ENCODE data around the gene NGDN. TPM values are rescaled to one million over a fixed set of nuclear protein-coding genes. Genes with fewer than 3 reads are reported as not detected.
"Not testable (repeated sequence)": the region's sequence is repeated elsewhere in the genome, so short reads cannot be mapped to it uniquely, and the experiment has no call there.

NGDN gene
- total RNA-seq, 1 donor from 2014 or later, result 17.2 TPM

- H3K9me3 ChIP-seq (replicated peaks), result no peaks in the 10 kb centered on the region
- peaks cover 9% of the 10 kb centered on the region for H3K4me1 ChIP-seq
- DNase-seq, result no peak
- no peak overlapping the region for H3K27ac ChIP-seq (replicated peaks)
- H3K36me3 ChIP-seq, result no peaks in the 10 kb centered on the region
- no peak for TF ChIP-seq CTCF (IDR thresholded peaks at IDR 0.05; ENCODE audit: borderline replicate concordance)
- no peak overlapping the region for H3K4me3 ChIP-seq
- intact Hi-C loops (cut with micrococcal nuclease), result no loop called here
- peaks cover 9% of the 10 kb centered on the region for H3K27me3 ChIP-seq (ENCODE audit: low read depth)
Observed at GRCh38 chr14:23454445-23454856, 15.1 kb upstream of the NGDN start.

- H3K27me3 ChIP-seq (ENCODE audit: low read depth); H3K27ac ChIP-seq (replicated peaks); H3K4me3 ChIP-seq; H3K9me3 ChIP-seq (replicated peaks); intact Hi-C loops (cut with micrococcal nuclease); DNase-seq; H3K4me1 ChIP-seq; H3K36me3 ChIP-seq: not testable (repeated sequence)
- TF ChIP-seq CTCF (IDR thresholded peaks at IDR 0.05; ENCODE audit: borderline replicate concordance), result peak; percentile 45
Observed at GRCh38 chr14:23456883-23457586, 12.5 kb upstream of the NGDN start.

- TF ChIP-seq CTCF (IDR thresholded peaks at IDR 0.05; ENCODE audit: borderline replicate concordance), result no peak
- no peak overlapping the region for H3K4me3 ChIP-seq
- no peaks in the 10 kb centered on the region for H3K9me3 ChIP-seq (replicated peaks)
- H3K36me3 ChIP-seq, result no peaks in the 10 kb centered on the region
- H3K27me3 ChIP-seq (ENCODE audit: low read depth), result peaks cover 8% of the 10 kb centered on the region
- DNase-seq, result no peak
- H3K27ac ChIP-seq (replicated peaks), result no peak overlapping the region
- no peaks in the 10 kb centered on the region for H3K4me1 ChIP-seq
- intact Hi-C loops (cut with micrococcal nuclease), result no loop called here
Observed at GRCh38 chr14:23457587-23458445, 11.7 kb upstream of the NGDN start.

- intact Hi-C loops (cut with micrococcal nuclease), result loop anchor here (5.0 kb wide), 1 partner anchor 129 kb away; no protein-coding TSS in a partner anchor
- no peak overlapping the region for H3K27ac ChIP-seq (replicated peaks)
- TF ChIP-seq CTCF (IDR thresholded peaks at IDR 0.05; ENCODE audit: borderline replicate concordance), result no peak
Observed at GRCh38 chr14:23460960-23461359, 8.5 kb upstream of the NGDN start.

GRCh38 chr14:23464700-23465099 is 4.8 kb upstream of the NGDN start:
- intact Hi-C loops (cut with micrococcal nuclease), result loop anchor here (5.0 kb wide), 1 partner anchor 132 kb away; no protein-coding TSS in a partner anchor
- H3K27me3 ChIP-seq (ENCODE audit: low read depth), result no peaks in the 10 kb centered on the region
- DNase-seq, result no peak
- TF ChIP-seq CTCF (IDR thresholded peaks at IDR 0.05; ENCODE audit: borderline replicate concordance), result no peak
- H3K4me1 ChIP-seq, result peaks cover 6% of the 10 kb centered on the region
- H3K9me3 ChIP-seq (replicated peaks), result no peaks in the 10 kb centered on the region
- H3K4me3 ChIP-seq, result no peak overlapping the region
- H3K27ac ChIP-seq (replicated peaks), result no peak overlapping the region
- no peaks in the 10 kb centered on the region for H3K36me3 ChIP-seq

More at GRCh38 chr14:23460960-23461359, 8.5 kb upstream of the NGDN start:
- no peak for DNase-seq
- Histone ChIP-seq H3K4me3 (no peak overlapping the region), H3K4me1 (no peaks in the 10 kb centered on the region), H3K9me3 (replicated peaks) (no peaks in the 10 kb centered on the region), H3K27me3 (ENCODE audit: low read depth) (peaks cover 8% of the 10 kb centered on the region), H3K36me3 (no peaks in the 10 kb centered on the region)
